Naive thymus-derived CD4-positive, alpha-beta T cell (primary cell): ENCODE data around the gene HOXB3. TPM values are rescaled to one million over a fixed set of nuclear protein-coding genes. Genes with fewer than 3 reads are reported as not detected.

Experiments used
- ATAC-seq: fragments of 150-1000 bp; cut with Tn5 transposase; 2 replicates; pipeline ENCODE4 v1.10.0; 2021; ENCODE audit warnings: mild to moderate bottlenecking, moderate library complexity
- CTCF ChIA-PET: fragments of 350-600 bp; sonication (Branson Sonifier 250); formaldehyde crosslinking; loops from one replicate; lab custom pipeline; 2021; ENCODE audit warnings: antibody characterized with exemption; lab: Charles Lee
- POLR2A ChIA-PET: fragments of 350-600 bp; sonication (Branson Sonifier 250); formaldehyde crosslinking; loops from one replicate; lab custom pipeline; 2021; ENCODE audit warnings: antibody characterized with exemption, inconsistent platforms; lab: Charles Lee
- DNase-seq, 9 donors: peaks; one replicate each; pipeline versions ENCODE4 v3.0.0 to v3.0.0-alpha.2; 2020 to 2022; ENCODE audit warnings: mixed read lengths in 1 of 9
- H3K27ac ChIP-seq: one replicate; pipeline ENCODE4 v1.7.0; 2013; ENCODE audit warnings: mild to moderate bottlenecking, low read depth, low read length, moderate library complexity
- H3K27me3 ChIP-seq, 2 donors: one replicate each; pipeline ENCODE4 v1.7.0; 2013; ENCODE audit warnings: low read length in 2 of 2, mild to moderate bottlenecking in 2 of 2, moderate library complexity in 2 of 2; ENCODE audit not compliant: control insufficient read depth in 2 of 2, insufficient read depth in 2 of 2
- H3K36me3 ChIP-seq, 3 experiments: 1 replicate in 2 of 3; 2 replicates in 1 of 3; pipeline ENCODE4 v1.7.0; 2013; ENCODE audit warnings: low read length in 3 of 3, mild to moderate bottlenecking in 3 of 3, moderate library complexity in 1 of 3; ENCODE audit not compliant: insufficient read depth in 3 of 3, control insufficient read depth in 2 of 3
- H3K4me1 ChIP-seq, 2 donors: one replicate each; pipeline ENCODE4 v1.7.0; 2013; ENCODE audit warnings: low read length in 2 of 2, mild to moderate bottlenecking in 2 of 2, moderate library complexity in 1 of 2; ENCODE audit not compliant: control insufficient read depth in 2 of 2, insufficient read depth in 2 of 2
- H3K4me3 ChIP-seq: 2 replicates; pipeline ENCODE4 v1.7.0; 2013; ENCODE audit warnings: mild to moderate bottlenecking, low read length
- H3K9me3 ChIP-seq, 3 experiments: 1 replicate in 2 of 3; 2 replicates in 1 of 3; pipeline ENCODE4 v1.7.0; 2013; ENCODE audit warnings: low read length in 3 of 3; ENCODE audit not compliant: control insufficient read depth in 2 of 3
- H3K27ac Mint-ChIP-seq, 9 donors: one replicate each; pipeline ENCODE4 v1.8.0; 2020 to 2022; ENCODE audit warnings: mixed read lengths in 9 of 9, mild to moderate bottlenecking in 8 of 9, moderate library complexity in 5 of 9, inconsistent platforms in 2 of 9
- H3K27me3 Mint-ChIP-seq, 5 donors: one replicate each; pipeline ENCODE4 v1.8.0; 2021 to 2022; ENCODE audit warnings: mixed read lengths in 5 of 5, mild to moderate bottlenecking in 1 of 5
- H3K36me3 Mint-ChIP-seq, 5 donors: one replicate each; pipeline ENCODE4 v1.8.0; 2020 to 2022; ENCODE audit warnings: mixed read lengths in 5 of 5, mild to moderate bottlenecking in 3 of 5, inconsistent platforms in 1 of 5
- H3K4me1 Mint-ChIP-seq, 7 donors: one replicate each; pipeline ENCODE4 v1.8.0; 2020 to 2022; ENCODE audit warnings: mixed read lengths in 7 of 7, mild to moderate bottlenecking in 3 of 7, inconsistent platforms in 1 of 7
- H3K4me3 Mint-ChIP-seq, 10 donors: one replicate each; pipeline ENCODE4 v1.8.0; 2020 to 2022; ENCODE audit warnings: mild to moderate bottlenecking in 10 of 10, mixed read lengths in 10 of 10, moderate library complexity in 6 of 10, inconsistent platforms in 2 of 10
- H3K9me3 Mint-ChIP-seq, 11 donors: one replicate each; pipeline ENCODE4 v1.8.0; 2020 to 2022; ENCODE audit warnings: mixed read lengths in 11 of 11, mild to moderate bottlenecking in 4 of 11, inconsistent platforms in 1 of 11, moderate library complexity in 1 of 11
- intact Hi-C, 2 donors: fragments of 100-400 bp; cut with micrococcal nuclease; formaldehyde crosslinking; loops; one replicate each; pipeline ENCODE4 v1.15.1; 2023
- polyA plus RNA-seq, 2 donors: library from polyadenylated mRNA; unstranded; fragments of 300-500 nt; fragmentation: Illumina TruSeq; gene quantifications; one replicate each; pipeline ENCODE4 v1.2.3, GENCODE V29; 2021
- total RNA-seq, 6 experiments: library from RNA in 5 of 6; stranded (reverse) in 5 of 6; gene quantifications; 1 replicate in 5 of 6; 2 replicates in 1 of 6; pipeline ENCODE4 v1.2.3 and lab custom pipeline; 2021 to 2026

HOXB3 gene
- total and polyA plus RNA-seq, 7 experiments from 2014 or later, result 0.11 to 14.6 (median 5.8) TPM; not detected in 1

DNA sequence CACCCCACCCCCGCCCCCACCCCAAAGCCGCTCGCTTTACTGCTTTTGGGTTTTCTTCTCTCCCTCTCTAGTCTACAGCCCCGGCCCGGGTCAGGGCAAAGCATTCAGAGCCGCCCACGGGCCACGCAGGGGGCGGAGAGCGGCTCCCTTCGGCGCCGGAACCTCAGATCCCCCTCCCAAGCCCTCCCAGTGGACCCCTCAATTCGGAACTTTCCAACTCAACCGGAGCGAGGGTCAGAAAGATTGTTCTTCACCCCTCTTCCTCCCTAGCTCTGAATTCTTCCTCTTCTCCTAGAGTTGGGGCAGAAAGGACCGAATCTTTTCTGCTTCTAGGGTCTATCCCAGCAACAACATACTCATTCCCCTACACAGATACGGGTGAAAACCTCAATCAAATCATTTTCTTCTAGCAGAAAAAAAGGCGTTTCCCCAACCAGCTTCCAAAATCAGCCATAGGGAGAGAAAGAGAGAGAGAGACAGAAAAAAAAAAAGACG is 46.1 kb downstream of the HOXB3 start:
- H3K4me1 Mint-ChIP-seq, result peaks cover 20 to 77% (median 61%) of the 10 kb centered on the region in 7 donors
- intact Hi-C loops, result loop anchor here (1.0 to 10.0 kb wide), 9 partner anchors 31 to 351 kb away; partner anchors contain the start of genes HOXB4 (in 2 of the 2) and ATP5MC1 (in 1 of the 2)
- no peaks in the 10 kb centered on the region for H3K9me3 ChIP-seq
- peaks cover 0 to 37% of the 10 kb centered on the region in 2 donors for H3K4me1 ChIP-seq
- H3K27ac ChIP-seq, result peak overlapping the region; percentile 90
- peak overlapping the region; percentile 80 for H3K4me3 ChIP-seq
- H3K36me3 ChIP-seq, result peaks cover 0 to 5% (median 0%) of the 10 kb centered on the region in 3 experiments
- H3K27me3 ChIP-seq, result no peaks in the 10 kb centered on the region
- peaks cover 0 to 24% (median 8%) of the 10 kb centered on the region in 5 donors for H3K36me3 Mint-ChIP-seq
- H3K27me3 Mint-ChIP-seq, result peaks cover 0 to 23% (median 10%) of the 10 kb centered on the region in 5 donors
- H3K9me3 Mint-ChIP-seq, result no peaks in the 10 kb centered on the region
- peak overlapping the region; percentile 94 to 100 (median 95) for H3K4me3 Mint-ChIP-seq
- DNase-seq (peak in 5 of 9 donors; percentile 27 to 71 (median 38)), ATAC-seq (peak; percentile 47)
- ChIA-PET CTCF (no interaction called here), POLR2A (interaction anchor here (0.7 to 2.4 kb wide), 6 partner anchors 9 to 52 kb away, joined by 3 to 12 read pairs (median 3); no protein-coding TSS in a partner anchor)
- peak overlapping the region; percentile 87 to 100 (median 95) for H3K27ac Mint-ChIP-seq

DNA sequence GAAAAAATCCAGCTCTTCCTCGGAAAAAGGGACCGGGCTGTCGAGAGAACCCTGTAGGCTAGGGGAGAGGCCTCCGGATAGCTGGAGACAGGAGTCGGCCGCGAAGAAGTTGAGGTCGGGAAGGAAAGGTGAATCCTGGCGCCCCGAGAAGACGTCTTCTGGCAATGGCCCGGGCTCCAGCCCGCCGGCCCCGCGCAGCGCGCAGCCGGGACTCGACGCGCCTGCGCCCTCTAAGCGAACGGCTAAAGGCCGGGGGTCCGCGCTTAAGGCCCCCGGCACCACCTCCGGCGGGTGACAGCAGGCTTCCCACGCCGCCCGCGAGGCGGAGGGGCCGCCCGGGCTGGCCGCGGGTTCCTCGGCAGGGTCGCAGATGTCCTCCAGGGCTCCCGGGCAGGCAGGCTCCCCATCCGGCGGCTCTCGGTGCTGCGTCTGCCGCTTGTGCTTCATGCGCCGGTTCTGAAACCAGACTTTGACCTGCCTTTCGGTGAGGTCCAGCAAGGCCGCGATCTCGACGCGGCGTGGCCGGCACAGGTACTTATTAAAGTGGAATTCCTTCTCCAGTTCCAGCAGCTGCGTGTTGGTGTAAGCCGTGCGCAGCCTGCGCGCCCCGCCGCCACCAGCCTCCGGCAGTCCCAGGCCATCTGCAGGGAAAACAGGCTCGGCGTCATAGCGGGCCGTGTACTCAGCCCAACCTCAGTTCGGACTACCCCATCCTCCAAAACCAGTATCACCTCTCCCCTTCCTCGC is 46.8 kb downstream of the HOXB3 start:
- Histone ChIP-seq H3K36me3 (peaks cover 0 to 5% (median 0%) of the 10 kb centered on the region in 3 experiments), H3K27me3 (no peaks in the 10 kb centered on the region), H3K27ac (peak overlapping the region; percentile 90), H3K4me1 (peaks cover 0 to 31% of the 10 kb centered on the region in 2 donors), H3K4me3 (peak overlapping the region; percentile 80), H3K9me3 (no peaks in the 10 kb centered on the region)
- ATAC-seq (peak; percentile 67), DNase-seq (peak in 8 of 9 donors; percentile 51 to 71 (median 60))
- Mint-ChIP-seq H3K4me3 (peak overlapping the region; percentile 94 to 100 (median 98)), H3K27ac (peak overlapping the region; percentile 95 to 100 (median 99)), H3K36me3 (peaks cover 0 to 24% (median 8%) of the 10 kb centered on the region in 5 donors), H3K4me1 (peaks cover 20 to 72% (median 56%) of the 10 kb centered on the region in 7 donors), H3K27me3 (peaks cover 0 to 23% (median 10%) of the 10 kb centered on the region in 5 donors), H3K9me3 (no peaks in the 10 kb centered on the region)
- ChIA-PET POLR2A (interaction anchor here (0.9 to 3.2 kb wide), 8 partner anchors 8 to 191 kb away, joined by 3 to 20 read pairs (median 4); no protein-coding TSS in a partner anchor), CTCF (no interaction called here)
- intact Hi-C loops, result loop anchor here (1.0 to 10.0 kb wide), 9 partner anchors 30 to 352 kb away; partner anchors contain the start of genes ATP5MC1 (in 1 of the 2) and HOXB4 (in 1 of the 2)

DNA sequence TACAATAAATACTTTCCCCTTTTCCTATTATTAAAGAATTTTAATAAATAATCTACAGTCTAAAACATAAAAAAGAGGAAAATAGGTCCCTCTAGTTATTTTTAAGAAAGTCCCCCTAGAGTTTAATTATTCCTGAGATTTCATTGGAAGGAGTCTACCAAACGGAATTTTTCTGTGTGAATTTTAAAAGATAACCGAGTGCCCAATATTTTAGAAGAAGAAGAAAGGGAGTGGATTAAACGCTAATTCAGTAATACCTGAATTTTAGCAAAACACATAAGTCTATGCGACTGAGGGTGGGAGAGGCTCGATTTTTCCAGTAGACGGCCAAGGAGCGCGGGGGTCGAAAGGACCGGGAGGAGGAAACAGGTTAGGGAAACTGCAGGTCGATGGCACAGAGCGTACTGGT is 47.3 kb downstream of the HOXB3 start:
- DNase-seq (peak in 2 of 9 donors; percentile 20 to 21), ATAC-seq (no peak)
- H3K27me3 Mint-ChIP-seq, result peaks cover 0 to 23% (median 10%) of the 10 kb centered on the region in 5 donors
- H3K27me3 ChIP-seq, result no peaks in the 10 kb centered on the region
- H3K4me1 Mint-ChIP-seq, result peaks cover 20 to 66% (median 50%) of the 10 kb centered on the region in 7 donors
- H3K9me3 ChIP-seq, result no peaks in the 10 kb centered on the region
- intact Hi-C loops, result loop anchor here (1.0 to 10.0 kb wide), 9 partner anchors 30 to 352 kb away; partner anchors contain the start of genes ATP5MC1 (in 1 of the 2) and HOXB4 (in 1 of the 2)
- H3K9me3 Mint-ChIP-seq, result no peaks in the 10 kb centered on the region
- H3K36me3 Mint-ChIP-seq, result peaks cover 0 to 24% (median 8%) of the 10 kb centered on the region in 5 donors
- peak overlapping the region; percentile 90 for H3K27ac ChIP-seq
- H3K4me3 ChIP-seq, result peak overlapping the region; percentile 80
- H3K36me3 ChIP-seq, result peaks cover 0 to 5% (median 0%) of the 10 kb centered on the region in 3 experiments
- peaks cover 0 to 27% of the 10 kb centered on the region in 2 donors for H3K4me1 ChIP-seq
- peak overlapping the region; percentile 95 to 100 (median 99) for H3K27ac Mint-ChIP-seq
- POLR2A ChIA-PET, result interaction anchor here (1.0 to 3.2 kb wide), 4 partner anchors 13 to 191 kb away, joined by 3 to 20 read pairs (median 10); no protein-coding TSS in a partner anchor
- H3K4me3 Mint-ChIP-seq, result peak overlapping the region; percentile 94 to 100 (median 98)
- CTCF ChIA-PET, result no interaction called here

DNA sequence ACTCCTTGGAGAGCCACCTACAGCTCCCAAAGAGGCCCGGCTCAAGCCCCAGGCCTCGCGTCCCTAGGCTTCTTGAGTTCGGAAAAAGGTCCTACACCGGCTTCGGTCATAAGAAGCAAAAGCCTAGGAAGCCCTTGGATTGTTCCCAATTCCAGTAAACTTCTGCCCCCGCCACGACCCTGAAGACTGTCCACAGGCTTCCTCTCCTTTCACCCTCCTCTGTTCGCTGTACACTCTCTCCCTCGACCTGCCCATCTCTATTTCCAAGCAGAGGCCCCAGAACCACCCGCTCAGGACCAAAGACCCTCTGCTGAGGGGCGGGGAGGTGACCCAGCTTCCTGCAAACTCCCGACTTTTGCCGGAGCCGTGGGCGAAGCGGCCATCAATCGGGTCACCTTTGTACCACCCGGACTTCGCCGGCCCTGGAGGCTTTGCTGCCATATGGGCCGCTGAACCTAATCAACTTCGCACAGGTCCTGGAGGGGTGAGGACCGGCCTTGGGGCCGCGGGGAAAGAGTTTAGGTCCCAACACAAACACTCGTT is 47.9 kb downstream of the HOXB3 start:
- Histone ChIP-seq H3K4me3 (peak overlapping the region; percentile 78), H3K27me3 (no peaks in the 10 kb centered on the region), H3K4me1 (peaks cover 0 to 23% of the 10 kb centered on the region in 2 donors), H3K27ac (peak overlapping the region; percentile 90), H3K9me3 (no peaks in the 10 kb centered on the region), H3K36me3 (peaks cover 0 to 5% (median 0%) of the 10 kb centered on the region in 3 experiments)
- POLR2A ChIA-PET, result interaction anchor here (0.7 to 3.2 kb wide), 12 partner anchors 9 to 495 kb away, joined by 3 to 20 read pairs (median 4); no protein-coding TSS in a partner anchor
- Mint-ChIP-seq H3K27ac (peak overlapping the region; percentile 95 to 100 (median 99)), H3K4me3 (peak overlapping the region; percentile 91 to 100 (median 98)), H3K4me1 (peaks cover 20 to 61% (median 45%) of the 10 kb centered on the region in 7 donors), H3K9me3 (no peaks in the 10 kb centered on the region), H3K27me3 (peaks cover 0 to 27% (median 11%) of the 10 kb centered on the region in 5 donors), H3K36me3 (peaks cover 0 to 24% (median 8%) of the 10 kb centered on the region in 5 donors)
- CTCF ChIA-PET, result interaction anchor here (0.5 kb wide), 1 partner anchor 187 kb away, joined by 3 read pairs; no protein-coding TSS in a partner anchor
- ATAC-seq (no peak), DNase-seq (peak in 7 of 9 donors; percentile 18 to 47 (median 30))
- intact Hi-C loops, result loop anchor here (2.0 to 10.0 kb wide), 6 partner anchors 29 to 353 kb away; partner anchors contain the start of gene ATP5MC1 (in 1 of the 2)

DNA sequence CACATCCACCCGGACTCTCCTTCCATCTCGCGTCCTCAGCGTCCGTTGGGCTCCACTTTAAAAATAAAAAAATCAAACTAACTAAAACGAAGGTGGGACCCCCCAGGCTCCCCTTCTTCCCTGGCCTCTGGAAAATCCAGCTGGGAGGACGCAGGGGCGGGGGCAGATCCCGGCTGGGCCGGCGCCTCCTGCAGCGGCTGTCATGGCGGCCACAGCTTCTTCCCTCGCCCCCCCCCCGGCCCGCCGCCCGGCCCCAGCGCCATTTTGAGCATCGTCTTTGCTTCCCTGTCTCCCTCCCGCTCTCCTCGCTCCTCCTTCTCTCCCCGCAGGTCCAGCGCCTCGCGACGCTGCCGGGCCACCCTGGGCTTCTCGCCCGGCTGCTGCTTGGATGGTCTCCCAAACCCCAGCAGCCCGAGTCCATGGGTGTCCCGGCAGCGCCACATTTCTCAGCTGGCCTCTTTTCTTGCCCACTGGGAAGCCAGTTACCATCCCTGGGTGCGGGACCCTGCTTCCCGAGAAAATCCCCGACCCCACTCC is 48.4 kb downstream of the HOXB3 start:
- no peaks in the 10 kb centered on the region for H3K27me3 ChIP-seq
- peak in 8 of 9 donors; percentile 34 to 59 (median 52) for DNase-seq
- CTCF ChIA-PET, result interaction anchor here (0.5 kb wide), 1 partner anchor 187 kb away, joined by 3 read pairs; no protein-coding TSS in a partner anchor
- peak overlapping the region; percentile 78 for H3K4me3 ChIP-seq
- peaks cover 0 to 27% (median 11%) of the 10 kb centered on the region in 5 donors for H3K27me3 Mint-ChIP-seq
- peaks cover 0 to 5% (median 0%) of the 10 kb centered on the region in 3 experiments for H3K36me3 ChIP-seq
- peaks cover 0 to 24% (median 8%) of the 10 kb centered on the region in 5 donors for H3K36me3 Mint-ChIP-seq
- peak; percentile 54 for ATAC-seq
- H3K4me1 Mint-ChIP-seq, result peaks cover 20 to 56% (median 41%) of the 10 kb centered on the region in 7 donors
- intact Hi-C loops, result loop anchor here (2.0 to 10.0 kb wide), 6 partner anchors 29 to 353 kb away; partner anchors contain the start of gene ATP5MC1 (in 1 of the 2)
- H3K9me3 Mint-ChIP-seq, result no peaks in the 10 kb centered on the region
- H3K4me3 Mint-ChIP-seq, result peak overlapping the region; percentile 91 to 100 (median 98)
- POLR2A ChIA-PET, result interaction anchor here (0.7 to 3.2 kb wide), 13 partner anchors 9 to 495 kb away, joined by 3 to 20 read pairs (median 4); no protein-coding TSS in a partner anchor
- peaks cover 0 to 19% of the 10 kb centered on the region in 2 donors for H3K4me1 ChIP-seq
- H3K27ac Mint-ChIP-seq, result peak overlapping the region; percentile 95 to 100 (median 99)
- no peaks in the 10 kb centered on the region for H3K9me3 ChIP-seq
- H3K27ac ChIP-seq, result peak overlapping the region; percentile 90
